ENCODE results near the gene SUN1.
A peak's percentile ranks its signal among the peaks of the same experiment; 100 is the strongest.

SUN1 gene

DNA sequence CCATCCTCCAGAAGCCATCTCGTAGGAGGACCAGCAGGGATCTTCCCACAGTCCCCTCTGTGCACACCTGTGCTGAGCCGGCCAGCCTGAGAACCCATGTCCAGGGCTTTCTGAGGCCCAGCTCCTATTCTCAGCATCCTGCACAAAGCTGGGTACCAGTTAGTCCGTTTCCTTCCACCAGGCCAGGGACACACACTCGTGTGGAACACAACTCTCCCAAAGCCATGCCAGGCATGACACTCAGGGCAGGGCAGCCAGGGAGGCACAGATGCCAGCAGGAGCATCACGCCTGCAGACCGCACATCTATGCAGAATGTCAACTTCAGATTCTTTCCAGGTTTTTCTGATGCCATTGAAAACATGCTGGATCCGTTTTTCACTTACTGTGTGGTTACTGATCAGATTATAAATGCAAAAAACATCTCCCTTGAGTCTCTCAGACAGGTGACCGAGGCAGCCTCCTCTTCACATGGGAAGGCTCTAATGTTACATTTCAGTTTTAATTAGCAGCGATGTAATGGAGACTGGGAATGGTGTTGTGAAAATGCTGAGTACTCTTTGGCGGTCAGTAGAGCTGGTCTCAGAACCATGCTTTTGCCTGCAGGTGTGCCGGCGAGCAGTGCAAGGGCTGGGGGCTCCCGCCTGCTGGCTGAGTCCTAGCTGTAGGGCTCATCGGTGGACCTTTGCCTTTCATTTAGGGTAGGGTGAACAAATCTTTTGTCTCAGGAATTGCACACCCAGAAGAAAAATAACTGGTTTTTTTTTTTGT, 3.3 kb upstream of the SUN1 start:
- TF ChIP-seq, protein P1, sequence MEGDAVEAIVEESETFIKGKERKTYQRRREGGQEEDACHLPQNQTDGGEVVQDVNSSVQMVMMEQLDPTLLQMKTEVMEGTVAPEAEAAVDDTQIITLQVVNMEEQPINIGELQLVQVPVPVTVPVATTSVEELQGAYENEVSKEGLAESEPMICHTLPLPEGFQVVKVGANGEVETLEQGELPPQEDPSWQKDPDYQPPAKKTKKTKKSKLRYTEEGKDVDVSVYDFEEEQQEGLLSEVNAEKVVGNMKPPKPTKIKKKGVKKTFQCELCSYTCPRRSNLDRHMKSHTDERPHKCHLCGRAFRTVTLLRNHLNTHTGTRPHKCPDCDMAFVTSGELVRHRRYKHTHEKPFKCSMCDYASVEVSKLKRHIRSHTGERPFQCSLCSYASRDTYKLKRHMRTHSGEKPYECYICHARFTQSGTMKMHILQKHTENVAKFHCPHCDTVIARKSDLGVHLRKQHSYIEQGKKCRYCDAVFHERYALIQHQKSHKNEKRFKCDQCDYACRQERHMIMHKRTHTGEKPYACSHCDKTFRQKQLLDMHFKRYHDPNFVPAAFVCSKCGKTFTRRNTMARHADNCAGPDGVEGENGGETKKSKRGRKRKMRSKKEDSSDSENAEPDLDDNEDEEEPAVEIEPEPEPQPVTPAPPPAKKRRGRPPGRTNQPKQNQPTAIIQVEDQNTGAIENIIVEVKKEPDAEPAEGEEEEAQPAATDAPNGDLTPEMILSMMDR (conservative IDR thresholded peaks at IDR 0.05; ENCODE audit: low read length), result no peak
- no peak overlapping the region for H3K4me3 ChIP-seq (ENCODE audit: low read length)
- no peak for DNase-seq (ENCODE audit: low read depth)

GRCh38 chr7:830069-830468, 2.2 kb upstream of the SUN1 start:
- DNase-seq (ENCODE audit: low read depth), result no peak
- H3K4me3 ChIP-seq (ENCODE audit: low read length), result no peak overlapping the region
- TF ChIP-seq, protein P1 (conservative IDR thresholded peaks at IDR 0.05; ENCODE audit: low read length), result no peak

DNA sequence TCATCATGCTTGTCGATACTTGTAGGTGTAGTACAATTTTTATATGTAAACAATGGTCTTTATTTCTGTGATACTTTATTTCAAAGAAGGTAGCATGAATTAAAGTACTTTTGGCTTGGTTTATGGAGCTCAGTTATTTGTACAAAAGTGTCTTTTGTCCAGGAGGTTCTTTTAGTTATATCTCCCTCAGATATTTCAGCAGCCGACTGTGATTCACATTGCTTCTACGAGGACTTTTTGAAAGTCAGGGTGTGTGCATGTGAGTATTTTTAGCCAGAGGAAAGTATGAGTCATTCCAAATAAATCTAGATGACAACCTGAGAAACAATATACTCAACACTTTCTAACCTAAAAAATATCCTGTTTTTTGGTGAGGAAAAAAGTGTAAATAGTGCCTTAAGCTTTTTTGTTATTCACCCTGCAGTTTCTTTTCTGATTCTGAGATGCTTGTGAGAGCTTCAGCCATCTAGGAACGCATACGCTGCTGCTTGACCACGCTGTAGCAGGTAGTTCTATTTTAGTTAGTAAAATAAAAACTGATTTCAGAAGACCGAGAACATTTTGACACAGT, 595 bp upstream of the SUN1 start:
- peak overlapping the region; percentile 47 for H3K4me3 ChIP-seq (ENCODE audit: low read length)
- DNase-seq (ENCODE audit: low read depth), result peak; percentile 91
- TF ChIP-seq, protein P1 (conservative IDR thresholded peaks at IDR 0.05; ENCODE audit: low read length), result no peak

DNA sequence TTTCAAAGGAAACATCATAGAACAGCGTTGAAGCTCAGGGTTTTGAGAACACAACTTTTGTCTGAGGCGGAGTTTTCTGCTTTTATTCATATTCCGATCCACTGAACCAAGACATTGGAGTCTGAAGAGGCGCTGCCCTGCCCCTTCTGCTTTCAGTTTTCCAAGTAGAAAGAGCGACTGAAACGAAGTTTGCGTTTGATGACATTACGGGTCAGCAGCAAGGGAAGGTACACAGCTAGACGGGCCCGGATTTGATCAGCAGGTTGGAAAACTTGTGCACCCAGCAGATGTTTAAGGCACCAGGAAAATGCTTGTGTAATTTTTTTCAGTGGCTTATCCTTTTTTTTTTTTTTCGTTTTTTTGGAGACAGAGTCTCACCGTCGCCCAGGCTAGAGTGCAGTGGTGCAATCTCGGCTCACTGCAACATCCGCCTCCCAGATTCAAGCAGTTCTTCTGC, 720 bp downstream of the SUN1 start:
- TF ChIP-seq, protein P1 (conservative IDR thresholded peaks at IDR 0.05; ENCODE audit: low read length), result no peak
- no peak for DNase-seq (ENCODE audit: low read depth)
- H3K4me3 ChIP-seq (ENCODE audit: low read length), result no peak overlapping the region

DNA sequence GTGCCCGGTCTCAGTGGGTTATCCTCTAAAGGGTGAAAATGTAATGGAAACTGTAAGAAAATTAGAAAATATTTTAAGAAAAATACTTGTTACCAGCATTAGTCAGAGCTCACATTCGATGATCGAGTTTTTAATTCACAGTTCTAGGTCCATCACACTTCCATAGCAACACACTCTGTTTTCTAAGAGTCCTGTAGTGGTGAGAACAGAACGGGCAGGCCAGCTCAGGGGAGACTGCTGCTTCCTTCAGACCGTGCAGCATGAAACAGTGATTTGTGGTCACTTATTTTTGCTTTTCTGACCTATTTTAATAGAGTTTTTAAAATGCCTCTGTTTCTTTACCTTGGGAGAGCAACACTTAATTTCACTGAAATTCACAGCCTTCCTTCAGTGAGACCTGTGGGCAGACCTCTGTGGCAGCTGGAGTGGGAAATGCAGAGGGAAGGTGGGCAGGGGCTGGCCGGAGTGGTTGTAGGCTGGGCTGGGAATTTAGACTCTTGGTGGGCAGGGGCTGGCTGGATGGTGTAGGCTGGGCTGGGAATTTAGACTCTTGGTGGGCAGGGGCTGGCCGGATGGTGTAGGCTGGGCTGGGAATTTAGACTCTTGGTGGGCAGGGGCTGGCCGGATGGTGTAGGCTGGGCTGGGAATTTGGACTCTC, 1.5 kb downstream of the SUN1 start:
- peak; percentile 33 for DNase-seq (ENCODE audit: low read depth)
- no peak overlapping the region for H3K4me3 ChIP-seq (ENCODE audit: low read length)
- TF ChIP-seq, protein P1 (conservative IDR thresholded peaks at IDR 0.05; ENCODE audit: low read length), result no peak

- no peak for DNase-seq (ENCODE audit: low read depth)
- H3K4me3 ChIP-seq (ENCODE audit: low read length), result no peak overlapping the region
- TF ChIP-seq, protein P1 (conservative IDR thresholded peaks at IDR 0.05; ENCODE audit: low read length), result no peak
Measured at GRCh38 chr7:834277-834676, 2.0 kb downstream of the SUN1 start.

All from AG10803 (cell line).